ENCODE results near the gene IL36RN.

The IL36RN gene

GRCh38 chr2:113104054-113104611 lies 45.1 kb downstream of the IL36RN start:
- no peak for DNase-seq

- peak; percentile 27 for DNase-seq
These were observed 46.2 kb downstream of the IL36RN start for GRCh38 chr2:113105047-113105785.

DNA sequence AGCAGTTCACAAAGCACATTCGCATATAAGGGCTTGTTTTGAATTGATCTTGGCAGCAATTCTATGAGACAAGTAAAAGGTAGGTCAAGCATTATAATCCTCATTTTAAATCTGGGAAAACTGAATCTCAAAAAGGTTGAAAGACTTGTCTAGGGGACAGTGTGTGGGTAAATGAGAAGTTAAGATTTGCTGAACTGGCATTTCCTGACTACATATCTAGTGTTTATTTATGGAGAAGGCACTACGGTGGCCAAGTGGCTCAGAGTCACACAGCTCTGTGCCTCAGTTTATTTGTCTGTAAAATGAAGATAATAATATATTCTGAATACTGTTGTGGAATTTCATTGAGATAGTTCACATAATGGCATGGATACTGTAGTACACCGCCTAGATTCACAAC lies 52.1 kb downstream of the IL36RN start:
- no peak for DNase-seq

DNA sequence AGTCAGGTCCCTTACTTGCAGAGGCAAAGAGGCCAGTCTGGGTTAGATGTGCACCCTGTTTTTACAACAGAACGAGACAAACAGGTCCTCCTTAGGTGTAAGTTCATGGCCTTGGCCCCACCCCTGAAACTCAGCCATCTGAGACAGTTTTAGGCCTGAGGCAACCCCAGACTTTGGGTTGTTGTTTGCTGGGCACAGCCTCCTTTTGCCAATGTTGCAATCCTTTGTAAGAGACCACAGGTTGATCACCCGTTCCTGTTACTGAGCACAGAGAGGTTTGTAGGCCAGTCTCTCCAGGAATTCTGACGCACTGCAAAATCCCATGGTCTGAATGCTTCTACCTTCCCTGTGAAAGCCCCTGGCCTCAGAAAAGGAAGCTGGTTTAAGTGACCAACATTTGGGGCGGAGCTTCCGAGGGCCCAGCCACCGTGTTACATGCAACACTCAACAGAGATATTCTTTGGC lies 52.9 kb downstream of the IL36RN start:
- DNase-seq: no peak

DNA sequence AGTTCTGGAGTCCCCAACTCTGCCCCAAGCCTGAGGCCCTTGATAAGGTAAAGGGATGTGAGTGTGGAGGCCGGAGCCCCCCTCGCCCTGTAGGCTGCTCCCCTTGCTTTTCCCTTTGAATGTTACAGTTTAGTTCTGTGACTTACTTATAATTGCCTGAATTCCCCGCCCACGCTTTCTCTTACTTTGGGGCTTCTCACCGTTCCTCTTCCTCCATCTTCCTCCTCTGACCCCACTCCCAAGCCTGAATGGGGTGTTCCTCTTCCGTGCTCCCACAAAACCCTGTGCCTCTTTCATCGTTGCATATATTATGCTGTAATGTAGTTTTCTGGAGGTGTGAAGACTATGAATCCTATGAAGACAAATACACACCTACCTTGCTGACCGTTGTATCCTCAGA lies 53.4 kb downstream of the IL36RN start:
- DNase-seq: no peak

- no peak for DNase-seq
These were observed 53.9 kb downstream of the IL36RN start for GRCh38 chr2:113112871-113113270.

- DNase-seq: no peak
These were observed 54.8 kb downstream of the IL36RN start for GRCh38 chr2:113113807-113114206.
